DMS 273 (cell line): Measurements from ENCODE around the gene PUS7.
"Not testable (repeated sequence)": the region's sequence is repeated elsewhere in the genome, so short reads cannot be mapped to it uniquely, and the experiment has no call there.

ENCODE experiments used
- DNase-seq: peaks from one replicate; lab custom pipeline; 2025; ENCODE audit not compliant: unreplicated experiment; lab: John Stamatoyannopoulos, UW

Gene PUS7

GRCh38 chr7:105521717-105522463, at the start of gene PUS7:
PUS7 (minus strand) TSS chr7:105522271; CDS start chr7:105508512, 13,759 bp downstream.
- peak; percentile 99 for DNase-seq

- no peak for DNase-seq
Measured at GRCh38 chr7:105567821-105568220, 45.8 kb upstream of the PUS7 start.

- no peak for DNase-seq
Measured at GRCh38 chr7:105567024-105567423, 45.0 kb upstream of the PUS7 start.

GRCh38 chr7:105565190-105565589, 43.1 kb upstream of the PUS7 start:
- DNase-seq: no peak

- no peak for DNase-seq
Measured at GRCh38 chr7:105559926-105560325, 37.9 kb upstream of the PUS7 start.

GRCh38 chr7:105538339-105538738, 16.3 kb upstream of the PUS7 start:
- DNase-seq: no peak

GRCh38 chr7:105532709-105533460, 10.8 kb upstream of the PUS7 start:
- peak; percentile 58 for DNase-seq

- peak; percentile 98 for DNase-seq
Measured at GRCh38 chr7:105531792-105532671, 10.0 kb upstream of the PUS7 start, which contains the start of gene RINT1. RINT1 (plus strand) TSS chr7:105532201; CDS start chr7:105532316, 115 bp downstream.

GRCh38 chr7:105530546-105530945, 8.5 kb upstream of the PUS7 start:
- DNase-seq: no peak

- no peak for DNase-seq
Measured at GRCh38 chr7:105530126-105530525, 8.1 kb upstream of the PUS7 start.

- not testable (repeated sequence) for DNase-seq
Measured at GRCh38 chr7:105527737-105528136, 5.7 kb upstream of the PUS7 start.

- DNase-seq: no peak
Measured at GRCh38 chr7:105524840-105525239, 2.8 kb upstream of the PUS7 start.

GRCh38 chr7:105524423-105524822, 2.4 kb upstream of the PUS7 start:
- not testable (repeated sequence) for DNase-seq

GRCh38 chr7:105521027-105521716, 899 bp downstream of the PUS7 start:
- peak; percentile 85 for DNase-seq

GRCh38 chr7:105520620-105521019, 1.5 kb downstream of the PUS7 start:
- not testable (repeated sequence) for DNase-seq

GRCh38 chr7:105519353-105519752, 2.7 kb downstream of the PUS7 start:
- no peak for DNase-seq

- DNase-seq: not testable (repeated sequence)
Measured at GRCh38 chr7:105515610-105516009, 6.5 kb downstream of the PUS7 start.

- no peak for DNase-seq
Measured at GRCh38 chr7:105512926-105513526, 9.0 kb downstream of the PUS7 start.

GRCh38 chr7:105512415-105512814, 9.7 kb downstream of the PUS7 start:
- DNase-seq: peak; percentile 24

GRCh38 chr7:105502173-105502572, 19.9 kb downstream of the PUS7 start:
- no peak for DNase-seq
